Endodermal cell (in vitro differentiated cells): ENCODE results near the gene GOLGA6A. TPM values are rescaled to one million over a fixed set of nuclear protein-coding genes. Genes with fewer than 3 reads are reported as not detected.

Experiments
- DNase-seq: peaks from one replicate; pipeline ENCODE4 v3.0.0-alpha.2; 2017
- H3K27ac ChIP-seq: 2 replicates; pipeline ENCODE4 v1.5.1; 2013; ENCODE audit warnings: mild to moderate bottlenecking, low read depth, low read length, moderate library complexity
- H3K27me3 ChIP-seq: 2 replicates; pipeline ENCODE4 v1.6.1; 2013; ENCODE audit warnings: mild to moderate bottlenecking, low read length, moderate library complexity; ENCODE audit not compliant: insufficient read depth, control insufficient read depth, poor library complexity, severe bottlenecking
- H3K36me3 ChIP-seq: 2 replicates; pipeline ENCODE4 v1.7.0; 2013; ENCODE audit warnings: mild to moderate bottlenecking, low read length, moderate library complexity; ENCODE audit not compliant: control insufficient read depth, insufficient read depth
- H3K4me1 ChIP-seq: one replicate; pipeline ENCODE4 v1.7.0; 2013; ENCODE audit warnings: low read length; ENCODE audit not compliant: control insufficient read depth, insufficient read depth
- H3K4me3 ChIP-seq: 2 replicates; pipeline ENCODE4 v1.5.1; 2013; ENCODE audit warnings: mild to moderate bottlenecking, low read length, moderate library complexity
- H3K9ac ChIP-seq: 2 replicates; pipeline ENCODE4 v1.6.1; 2013; ENCODE audit warnings: mild to moderate bottlenecking, low read length, moderate library complexity; ENCODE audit not compliant: poor library complexity, severe bottlenecking; ENCODE audit errors: extremely low read depth
- H3K9me3 ChIP-seq: 2 replicates; pipeline ENCODE4 v1.6.1; 2013; ENCODE audit warnings: mild to moderate bottlenecking, low read length, moderate library complexity; ENCODE audit not compliant: control insufficient read depth
- H3K27ac Mint-ChIP-seq: 2 replicates; pipeline ENCODE4 v1.8.0; 2020; ENCODE audit warnings: mixed read lengths
- H3K27me3 Mint-ChIP-seq: 2 replicates; pipeline ENCODE4 v1.8.0; 2021; ENCODE audit warnings: mild to moderate bottlenecking, mixed read lengths; ENCODE audit not compliant: insufficient read depth
- H3K36me3 Mint-ChIP-seq: 2 replicates; pipeline ENCODE4 v1.8.0; 2020; ENCODE audit warnings: low read depth, mixed read lengths
- H3K4me1 Mint-ChIP-seq: 2 replicates; pipeline ENCODE4 v1.8.0; 2020; ENCODE audit warnings: mixed read lengths
- H3K4me3 Mint-ChIP-seq: 2 replicates; pipeline ENCODE4 v1.8.0; 2020; ENCODE audit warnings: mild to moderate bottlenecking, moderate library complexity, mixed read lengths
- H3K9me3 Mint-ChIP-seq: 2 replicates; pipeline ENCODE4 v1.8.0; 2020; ENCODE audit warnings: mild to moderate bottlenecking, mixed read lengths
- WGBS, 2 experiments: methylation state at CpG; one replicate each; pipeline versions ENCODE4 v1.1.5 to v1.1.7; 2013; ENCODE audit warnings: missing lambda C conversion rate in 2 of 2, mixed read lengths in 1 of 2; ENCODE audit not compliant: insufficient coverage in 1 of 2, insufficient read length in 1 of 2; 5-methylcytosine and 5-hydroxymethylcytosine counted together
- total RNA-seq, 2 donors: library from RNA; stranded (reverse); fragmentation: NEBNext Ultra II Directional in 1 of 2; extraction: Animal tissue kit (Norgen Biotek cat#: 25700) in 1 of 2; gene quantifications; 2 replicates in 1 of 2; 3 replicates in 1 of 2; pipeline ENCODE4 v1.2.1, GENCODE V29; 2021
- TF ChIP-seq, protein P1 (sequence below): fragments of 200-600 bp; sonication (generic); conservative IDR thresholded peaks from 2 replicates; pipeline ENCODE4 v1.5.0; 2021; ENCODE audit warnings: antibody characterized with exemption, mild to moderate bottlenecking

GOLGA6A gene
- total RNA-seq, 2 donors from 2014 or later, result 0.75 to 0.86 TPM

DNA sequence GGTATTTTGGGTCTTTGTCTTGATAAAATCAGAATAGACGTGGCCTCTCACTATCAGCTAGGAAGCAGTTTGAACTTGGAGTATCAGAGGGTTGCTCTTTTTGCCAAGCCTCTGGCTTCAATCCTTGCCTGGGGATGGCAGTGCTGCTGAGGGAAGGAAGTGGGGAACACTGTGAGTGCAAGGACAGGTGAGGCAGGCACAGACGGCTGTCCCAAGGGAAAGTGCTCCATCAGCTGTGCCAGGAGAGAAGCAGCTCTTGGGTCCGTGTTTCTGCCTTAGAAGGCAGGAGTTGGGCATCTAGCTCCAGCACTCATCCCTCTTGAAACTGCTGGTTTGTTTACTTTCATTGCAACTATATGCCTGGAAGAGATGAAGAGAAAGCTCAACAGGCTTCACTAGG is 54.7 kb downstream of the GOLGA6A start:
- TF ChIP-seq, protein P1, sequence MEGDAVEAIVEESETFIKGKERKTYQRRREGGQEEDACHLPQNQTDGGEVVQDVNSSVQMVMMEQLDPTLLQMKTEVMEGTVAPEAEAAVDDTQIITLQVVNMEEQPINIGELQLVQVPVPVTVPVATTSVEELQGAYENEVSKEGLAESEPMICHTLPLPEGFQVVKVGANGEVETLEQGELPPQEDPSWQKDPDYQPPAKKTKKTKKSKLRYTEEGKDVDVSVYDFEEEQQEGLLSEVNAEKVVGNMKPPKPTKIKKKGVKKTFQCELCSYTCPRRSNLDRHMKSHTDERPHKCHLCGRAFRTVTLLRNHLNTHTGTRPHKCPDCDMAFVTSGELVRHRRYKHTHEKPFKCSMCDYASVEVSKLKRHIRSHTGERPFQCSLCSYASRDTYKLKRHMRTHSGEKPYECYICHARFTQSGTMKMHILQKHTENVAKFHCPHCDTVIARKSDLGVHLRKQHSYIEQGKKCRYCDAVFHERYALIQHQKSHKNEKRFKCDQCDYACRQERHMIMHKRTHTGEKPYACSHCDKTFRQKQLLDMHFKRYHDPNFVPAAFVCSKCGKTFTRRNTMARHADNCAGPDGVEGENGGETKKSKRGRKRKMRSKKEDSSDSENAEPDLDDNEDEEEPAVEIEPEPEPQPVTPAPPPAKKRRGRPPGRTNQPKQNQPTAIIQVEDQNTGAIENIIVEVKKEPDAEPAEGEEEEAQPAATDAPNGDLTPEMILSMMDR, result no peak
- H3K4me1 ChIP-seq, result no peaks in the 10 kb centered on the region
- WGBS, 2 experiments, result 85 to 95% methylated on average over 2 to 3 of the region's 3 CpGs
- H3K4me1 Mint-ChIP-seq, result no peaks in the 10 kb centered on the region
- H3K36me3 Mint-ChIP-seq, result peaks cover 14% of the 10 kb centered on the region
- no peak overlapping the region for H3K4me3 Mint-ChIP-seq
- no peak overlapping the region for H3K27ac ChIP-seq
- no peaks in the 10 kb centered on the region for H3K27me3 Mint-ChIP-seq
- no peak for DNase-seq
- no peaks in the 10 kb centered on the region for H3K9me3 ChIP-seq
- no peaks in the 10 kb centered on the region for H3K9me3 Mint-ChIP-seq
- no peak overlapping the region for H3K9ac ChIP-seq
- H3K27me3 ChIP-seq, result no peaks in the 10 kb centered on the region
- H3K36me3 ChIP-seq, result peaks cover 30% of the 10 kb centered on the region
- H3K4me3 ChIP-seq, result no peak overlapping the region
- H3K27ac Mint-ChIP-seq, result no peak overlapping the region

DNA sequence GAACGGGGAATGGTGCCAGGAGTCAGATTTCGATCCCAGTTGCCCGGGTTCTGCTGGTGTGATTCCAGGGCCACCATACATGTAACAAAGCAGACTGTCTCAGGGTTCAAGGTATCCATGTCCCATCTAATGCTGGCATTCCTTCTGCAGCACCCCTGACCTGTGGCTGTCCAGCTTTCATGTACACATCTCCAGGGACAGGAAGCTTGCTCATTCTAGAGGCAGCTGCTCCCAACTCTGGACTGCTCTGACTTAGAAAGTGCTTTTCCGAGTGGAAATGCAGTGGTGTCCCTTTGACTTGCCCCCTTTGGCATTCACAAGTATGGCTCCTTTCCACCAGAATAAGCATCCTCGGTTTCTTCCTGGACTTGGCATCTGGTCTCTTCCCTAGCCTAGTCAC is 56.9 kb downstream of the GOLGA6A start:
- H3K9ac ChIP-seq, result no peak overlapping the region
- Mint-ChIP-seq H3K4me3 (no peak overlapping the region), H3K4me1 (no peaks in the 10 kb centered on the region), H3K9me3 (peaks cover 4% of the 10 kb centered on the region), H3K27ac (no peak overlapping the region), H3K27me3 (no peaks in the 10 kb centered on the region), H3K36me3 (peaks cover 26% of the 10 kb centered on the region)
- H3K4me3 ChIP-seq, result no peak overlapping the region
- H3K27me3 ChIP-seq, result no peaks in the 10 kb centered on the region
- peaks cover 7% of the 10 kb centered on the region for H3K9me3 ChIP-seq
- DNase-seq, result no peak
- WGBS, 2 experiments, result 90 to 95% methylated on average over 4 to 5 of the region's 5 CpGs
- no peaks in the 10 kb centered on the region for H3K4me1 ChIP-seq
- H3K27ac ChIP-seq, result no peak overlapping the region
- peaks cover 36% of the 10 kb centered on the region for H3K36me3 ChIP-seq
- TF ChIP-seq, protein P1, result no peak

DNA sequence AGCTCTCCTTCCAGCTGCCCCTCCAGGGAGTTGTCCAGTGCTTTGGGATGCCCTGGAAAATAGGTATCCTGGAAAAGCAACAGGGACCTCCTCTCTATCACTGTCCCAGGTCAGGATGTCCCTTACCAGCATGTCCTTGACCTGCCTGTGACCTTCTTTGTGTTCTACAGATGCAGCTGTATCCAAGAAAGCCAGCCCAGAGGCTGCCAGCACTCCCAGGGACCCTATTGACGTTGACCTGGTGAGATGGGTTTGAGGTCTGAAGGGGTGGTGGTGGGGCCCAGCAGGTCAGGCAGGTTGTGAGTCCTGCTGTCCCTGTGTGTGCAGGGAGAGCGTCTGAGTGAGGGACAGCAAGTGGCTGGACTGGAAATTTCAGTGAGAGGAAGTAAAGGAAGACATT is 57.7 kb downstream of the GOLGA6A start:
- WGBS, 2 experiments, result 86 to 90% methylated on average over 2 of the region's 2 CpGs
- no peak overlapping the region for H3K9ac ChIP-seq
- H3K4me1 Mint-ChIP-seq, result no peaks in the 10 kb centered on the region
- H3K27me3 ChIP-seq, result no peaks in the 10 kb centered on the region
- peaks cover 31% of the 10 kb centered on the region for H3K36me3 Mint-ChIP-seq
- H3K9me3 Mint-ChIP-seq, result peaks cover 11% of the 10 kb centered on the region
- no peak overlapping the region for H3K27ac Mint-ChIP-seq
- DNase-seq, result no peak
- no peak overlapping the region for H3K27ac ChIP-seq
- no peaks in the 10 kb centered on the region for H3K4me1 ChIP-seq
- peaks cover 40% of the 10 kb centered on the region for H3K36me3 ChIP-seq
- no peak overlapping the region for H3K4me3 Mint-ChIP-seq
- peaks cover 14% of the 10 kb centered on the region for H3K9me3 ChIP-seq
- H3K27me3 Mint-ChIP-seq, result no peaks in the 10 kb centered on the region
- TF ChIP-seq, protein P1, result no peak
- H3K4me3 ChIP-seq, result no peak overlapping the region
